Uterus (tissue), 4 donors: ENCODE data around the gene BRAF. TPM values are rescaled to one million over a fixed set of nuclear protein-coding genes. Genes with fewer than 3 reads are reported as not detected.
A peak's percentile ranks its signal among the peaks of the same experiment; 100 is the strongest.
"Not testable (repeated sequence)": the region's sequence is repeated elsewhere in the genome, so short reads cannot be mapped to it uniquely, and the experiment has no call there.

Experiments
- DNase-seq, 2 donors: peaks; one replicate each; pipeline ENCODE4 v3.0.0-alpha.2; 2019 to 2020
- H3K27ac ChIP-seq, 2 donors: fragments of 200-600 bp; sonication (generic); 1 replicate in 1 of 2; 2 replicates in 1 of 2; pipeline ENCODE4 v1.5.1; 2016 to 2018
- H3K27me3 ChIP-seq, 2 donors: fragments of 200-600 bp; sonication (generic); one replicate each; pipeline ENCODE4 v1.5.1; 2018 to 2019; ENCODE audit warnings: control low read depth in 1 of 2
- H3K36me3 ChIP-seq, 2 donors: fragments of 200-600 bp; sonication (generic); one replicate each; pipeline ENCODE4 v1.5.1; 2019; ENCODE audit warnings: control low read depth in 1 of 2
- H3K4me1 ChIP-seq, 2 donors: fragments of 200-600 bp; sonication (generic); one replicate each; pipeline ENCODE4 v1.5.1; 2018 to 2019; ENCODE audit warnings: control low read depth in 1 of 2
- H3K4me3 ChIP-seq, 2 donors: fragments of 200-600 bp; sonication (generic); 1 replicate in 1 of 2; 2 replicates in 1 of 2; pipeline ENCODE4 v1.5.1; 2018 to 2019; ENCODE audit warnings: mild to moderate bottlenecking in 1 of 2
- H3K9me3 ChIP-seq, 2 donors: fragments of 200-600 bp; sonication (generic); one replicate each; pipeline ENCODE4 v1.5.1; 2019; ENCODE audit warnings: control low read depth in 1 of 2
- POLR2A ChIP-seq, 2 donors: fragments of 450-650 bp; IDR thresholded peaks; one replicate each; pipeline ENCODE4 v1.6.1; 2016; ENCODE audit warnings: antibody characterized with exemption in 2 of 2, mild to moderate bottlenecking in 1 of 2, moderate library complexity in 1 of 2
- intact Hi-C: fragments of 100-400 bp; cut with DNase I; formaldehyde crosslinking; loops from one replicate; pipeline ENCODE4 v1.15.1; 2023; ENCODE audit warnings: low total_unique reads
- total RNA-seq, 4 donors: library from RNA; depleted of rRNA in 3 of 4; stranded (reverse); fragments of >200 nt in 3 of 4; gene quantifications; one replicate each; pipeline versions ENCODE4 v1.1.0 to v1.2.4, GENCODE V29; 2014 to 2023
- TF ChIP-seq, protein P1 (sequence below), 4 experiments: fragments of 200-600 bp in 2 of 4; fragments of 450-650 bp in 2 of 4; sonication (generic) in 2 of 4; IDR thresholded peaks; one replicate each; pipeline ENCODE4 v1.5.1; 2016 to 2019; ENCODE audit warnings: antibody characterized with exemption in 4 of 4, mild to moderate bottlenecking in 2 of 4, moderate library complexity in 1 of 4
- donor health status: DM: yes; HTN: yes; CAD: no.

Gene BRAF
- total RNA-seq, 4 donors from 2014 or later: 42.6 to 76.8 (median 66.5) TPM

DNA sequence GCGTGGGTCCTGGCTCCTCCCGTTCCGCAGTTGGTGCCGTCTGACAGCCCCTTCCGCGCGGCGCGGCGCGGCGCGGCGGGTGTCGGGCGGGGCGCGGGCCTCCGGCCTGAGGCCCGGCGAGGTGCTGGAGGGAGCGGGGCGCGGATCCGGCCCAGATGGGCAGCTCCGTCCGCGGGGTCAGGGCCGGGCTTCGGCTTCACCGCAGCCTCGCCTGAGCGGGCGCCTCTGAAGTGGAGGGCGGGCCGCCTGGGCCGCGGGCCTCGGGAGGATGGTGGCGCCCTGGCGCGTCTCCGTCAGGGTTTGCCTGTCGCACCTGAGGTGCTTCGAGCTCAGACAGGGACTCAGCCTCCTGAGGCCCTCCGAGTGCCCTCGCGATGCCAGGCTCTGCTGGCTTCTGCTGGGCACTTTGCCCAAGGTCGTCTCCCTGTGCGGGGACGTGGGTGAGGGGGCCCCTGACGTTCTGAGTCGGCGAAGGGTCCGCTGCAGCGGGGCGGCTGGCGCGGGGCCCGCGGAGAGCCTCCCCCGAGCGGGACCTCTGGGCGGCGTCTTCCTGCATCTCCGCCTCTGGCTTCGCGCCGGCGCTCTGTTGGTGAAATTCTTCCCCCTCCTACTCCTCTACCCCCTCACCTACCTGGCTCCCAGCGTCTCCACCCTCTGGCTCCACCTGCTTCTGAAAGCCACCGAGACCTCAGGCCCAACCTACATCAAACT lies 251.5 kb downstream of the BRAF start:
- peak in 1 of 2 donors; percentile 25 for TF ChIP-seq POLR2A (IDR thresholded peaks at IDR 0.05)
- TF ChIP-seq, protein P1, sequence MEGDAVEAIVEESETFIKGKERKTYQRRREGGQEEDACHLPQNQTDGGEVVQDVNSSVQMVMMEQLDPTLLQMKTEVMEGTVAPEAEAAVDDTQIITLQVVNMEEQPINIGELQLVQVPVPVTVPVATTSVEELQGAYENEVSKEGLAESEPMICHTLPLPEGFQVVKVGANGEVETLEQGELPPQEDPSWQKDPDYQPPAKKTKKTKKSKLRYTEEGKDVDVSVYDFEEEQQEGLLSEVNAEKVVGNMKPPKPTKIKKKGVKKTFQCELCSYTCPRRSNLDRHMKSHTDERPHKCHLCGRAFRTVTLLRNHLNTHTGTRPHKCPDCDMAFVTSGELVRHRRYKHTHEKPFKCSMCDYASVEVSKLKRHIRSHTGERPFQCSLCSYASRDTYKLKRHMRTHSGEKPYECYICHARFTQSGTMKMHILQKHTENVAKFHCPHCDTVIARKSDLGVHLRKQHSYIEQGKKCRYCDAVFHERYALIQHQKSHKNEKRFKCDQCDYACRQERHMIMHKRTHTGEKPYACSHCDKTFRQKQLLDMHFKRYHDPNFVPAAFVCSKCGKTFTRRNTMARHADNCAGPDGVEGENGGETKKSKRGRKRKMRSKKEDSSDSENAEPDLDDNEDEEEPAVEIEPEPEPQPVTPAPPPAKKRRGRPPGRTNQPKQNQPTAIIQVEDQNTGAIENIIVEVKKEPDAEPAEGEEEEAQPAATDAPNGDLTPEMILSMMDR (IDR thresholded peaks at IDR 0.05): no peak
- Histone ChIP-seq H3K4me3 (peak overlapping the region; percentile 61 to 74), H3K27me3 (no peaks in the 10 kb centered on the region), H3K27ac (peak overlapping the region; percentile 79 to 88), H3K4me1 (no peaks in the 10 kb centered on the region), H3K9me3 (no peaks in the 10 kb centered on the region), H3K36me3 (no peaks in the 10 kb centered on the region)
- DNase-seq: peak; percentile 48 to 60
- intact Hi-C loops: no loop called here

DNA sequence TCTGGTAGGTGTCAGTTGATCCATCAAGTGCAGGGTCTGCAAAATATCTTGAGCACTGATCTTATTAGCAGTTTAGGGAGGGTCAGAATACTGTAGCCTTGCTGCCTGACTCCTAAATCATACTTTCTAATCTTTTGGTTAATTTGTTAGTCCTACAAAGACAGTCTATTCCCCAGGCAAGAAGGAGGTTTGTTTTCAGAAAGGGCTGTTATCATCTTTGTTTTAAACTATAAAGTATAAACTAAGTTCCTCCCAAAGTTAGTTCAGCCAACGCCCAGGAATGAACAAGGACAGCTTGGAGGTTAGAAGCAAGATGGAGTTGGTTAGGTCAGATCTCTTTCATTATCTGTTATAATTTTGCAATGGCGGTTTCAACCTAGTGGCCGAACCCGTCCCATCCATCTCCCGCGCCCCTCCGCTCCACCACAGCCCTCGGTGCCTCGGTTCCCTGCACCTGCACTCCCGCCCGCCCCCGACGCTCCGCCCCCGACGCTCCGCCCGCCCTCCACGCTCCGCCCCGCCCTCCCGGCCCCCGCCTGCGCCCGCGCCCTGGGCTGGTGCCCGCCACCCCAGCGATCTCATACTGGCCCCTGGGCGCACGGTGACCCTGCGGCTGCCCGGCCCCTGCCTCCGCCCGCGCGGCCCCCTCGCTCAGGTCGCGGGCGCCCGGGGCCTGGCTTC lies 252.2 kb downstream of the BRAF start, which contains the start of gene ADCK2:
Gene ADCK2, plus strand, starts transcription at position 564 of the 681 bp plus-strand sequence. CDS start 386 bp downstream, outside the sequence.
- peak; percentile 47 to 58 for DNase-seq

DNA sequence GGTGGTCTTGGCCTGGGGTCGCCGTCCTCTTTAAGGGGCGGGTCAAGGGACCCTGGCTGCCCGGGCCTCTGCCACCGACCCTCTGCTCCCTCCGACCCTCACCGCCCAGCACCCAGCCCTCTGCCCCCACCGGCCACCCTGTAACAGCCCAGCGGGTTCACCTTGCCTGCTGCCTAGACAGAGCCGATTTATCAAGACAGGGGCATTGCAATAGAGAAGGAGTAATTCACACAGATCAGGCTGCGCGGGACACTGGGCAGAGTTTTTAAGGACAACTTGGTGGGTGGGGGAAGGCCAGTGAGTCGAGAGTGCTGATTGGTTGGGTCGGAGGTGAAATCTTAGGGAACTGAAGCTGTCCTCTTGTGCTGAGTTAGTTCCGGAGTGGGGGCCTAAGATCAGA lies 252.8 kb downstream of the BRAF start:
- intact Hi-C loops: no loop called here
- DNase-seq: no peak

More for the DNA sequence above, 252.2 kb downstream of the BRAF start, which contains the start of gene ADCK2:
- Histone ChIP-seq H3K4me3 (peak within 1 kb of the TSS; percentile 61 to 74), H3K4me1 (no peaks in the 10 kb centered on the region), H3K9me3 (no peaks in the 10 kb centered on the region), H3K27ac (peak within 1 kb of the TSS; percentile 79 to 88), H3K36me3 (no peaks in the 10 kb centered on the region), H3K27me3 (no peaks in the 10 kb centered on the region)
- TF ChIP-seq, protein P1 (IDR thresholded peaks at IDR 0.05): no peak
- peak in 1 of 2 donors; percentile 54 for TF ChIP-seq POLR2A (IDR thresholded peaks at IDR 0.05)
- intact Hi-C loops: no loop called here

DNA sequence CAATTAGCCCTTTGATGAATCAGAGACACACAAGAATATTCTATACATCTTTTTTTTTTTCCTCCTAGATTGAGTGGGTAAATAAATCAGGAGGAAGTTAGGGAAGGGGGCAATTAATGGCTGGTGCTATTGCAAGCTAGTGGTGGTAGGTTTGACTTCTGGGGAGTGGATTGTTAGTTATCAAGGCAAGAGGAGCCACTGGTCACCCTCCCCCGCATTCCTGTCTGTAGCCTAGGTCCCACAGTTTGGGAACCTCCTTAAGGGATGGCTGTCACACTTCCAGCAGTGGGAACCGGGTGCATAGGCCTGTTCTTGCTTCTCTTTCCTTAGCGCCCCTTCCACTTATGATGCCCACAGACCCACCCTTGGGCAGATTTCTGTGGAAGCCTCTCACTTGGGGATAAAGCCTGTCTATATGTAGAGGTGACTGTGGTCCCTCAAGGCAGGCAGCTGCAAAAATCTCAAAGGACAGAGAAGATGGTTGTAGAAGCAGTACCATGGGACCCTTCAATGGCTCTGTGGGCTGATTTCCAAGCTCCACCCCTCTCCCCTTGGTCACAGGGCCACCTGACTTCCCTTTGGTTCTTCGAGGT lies 254.3 kb downstream of the BRAF start:
- H3K27me3 ChIP-seq: no peaks in the 10 kb centered on the region
- no peaks in the 10 kb centered on the region for H3K9me3 ChIP-seq
- no peak for TF ChIP-seq POLR2A (IDR thresholded peaks at IDR 0.05)
- TF ChIP-seq, protein P1 (IDR thresholded peaks at IDR 0.05): no peak
- no peak overlapping the region for H3K4me3 ChIP-seq
- H3K36me3 ChIP-seq: no peaks in the 10 kb centered on the region
- H3K4me1 ChIP-seq: no peaks in the 10 kb centered on the region
- intact Hi-C loops: no loop called here
- DNase-seq: no peak
- no peak overlapping the region for H3K27ac ChIP-seq

More for the DNA sequence above, 252.8 kb downstream of the BRAF start:
- no peaks in the 10 kb centered on the region for H3K36me3 ChIP-seq
- H3K9me3 ChIP-seq: no peaks in the 10 kb centered on the region
- H3K4me1 ChIP-seq: no peaks in the 10 kb centered on the region
- no peak overlapping the region for H3K4me3 ChIP-seq
- H3K27ac ChIP-seq: no peak overlapping the region
- H3K27me3 ChIP-seq: no peaks in the 10 kb centered on the region
- TF ChIP-seq, protein P1 (IDR thresholded peaks at IDR 0.05): no peak
- no peak for TF ChIP-seq POLR2A (IDR thresholded peaks at IDR 0.05)

DNA sequence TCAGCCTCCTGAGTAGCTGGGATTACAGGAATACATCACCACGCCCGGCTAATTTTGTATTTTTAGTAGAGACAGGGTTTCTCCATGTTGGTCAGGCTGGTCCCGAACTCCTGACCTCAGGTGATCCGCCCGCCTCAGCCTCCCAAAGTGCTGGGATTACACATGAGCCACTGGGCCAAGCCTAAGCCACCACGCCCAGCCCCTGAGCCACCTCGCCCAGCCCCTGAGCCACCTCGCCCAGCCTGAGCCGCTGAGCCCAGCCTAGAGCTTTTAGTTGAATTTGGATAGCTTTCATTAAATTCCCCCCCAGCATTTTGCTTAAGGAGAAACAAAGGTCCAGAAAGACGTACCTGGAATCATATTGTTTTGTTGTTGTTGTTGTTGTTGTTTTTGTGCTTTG lies 254.9 kb downstream of the BRAF start:
- intact Hi-C loops, H3K27me3 ChIP-seq, H3K4me3 ChIP-seq, H3K27ac ChIP-seq, H3K36me3 ChIP-seq, DNase-seq, H3K9me3 ChIP-seq, H3K4me1 ChIP-seq: not testable (repeated sequence)
